Neural progenitor cell (in vitro differentiated cells): ENCODE data around the gene GATD1. TPM values are rescaled to one million over a fixed set of nuclear protein-coding genes. Genes with fewer than 3 reads are reported as not detected.
"Not testable (repeated sequence)": the region's sequence is repeated elsewhere in the genome, so short reads cannot be mapped to it uniquely, and the experiment has no call there.

Source experiments
- DNase-seq: peaks from one replicate; pipeline ENCODE4 v3.0.0-alpha.2; 2016; ENCODE audit warnings: low spot score
- H2AFZ ChIP-seq: fragments of 200-600 bp; sonication (generic); replicated peaks from 2 replicates; pipeline ENCODE4 v1.6.1; 2016; ENCODE audit warnings: antibody characterized with exemption
- H3F3A ChIP-seq: fragments of 200-600 bp; sonication (generic); 2 replicates; pipeline ENCODE4 v1.6.1; 2016; ENCODE audit warnings: antibody characterized with exemption, low read depth
- H3K27ac ChIP-seq: fragments of 200-600 bp; sonication (generic); 2 replicates; pipeline ENCODE4 v1.5.1; 2016; ENCODE audit warnings: mild to moderate bottlenecking
- H3K27me3 ChIP-seq: fragments of 200-600 bp; sonication (generic); 2 replicates; pipeline ENCODE4 v1.6.1; 2016; ENCODE audit warnings: mild to moderate bottlenecking, moderate library complexity
- H3K36me3 ChIP-seq: fragments of 200-600 bp; sonication (generic); 2 replicates; pipeline ENCODE4 v1.5.1; 2016
- H3K4me1 ChIP-seq: fragments of 200-600 bp; sonication (generic); 2 replicates; pipeline ENCODE4 v1.6.1; 2016; ENCODE audit warnings: mixed run types
- H3K4me2 ChIP-seq: fragments of 200-600 bp; sonication (generic); 2 replicates; pipeline ENCODE4 v1.6.1; 2016
- H3K4me3 ChIP-seq: fragments of 200-600 bp; sonication (generic); 2 replicates; pipeline ENCODE4 v1.5.1; 2016
- H3K79me2 ChIP-seq: fragments of 200-600 bp; sonication (generic); 2 replicates; pipeline ENCODE4 v1.6.1; 2016; ENCODE audit warnings: low read depth
- H3K9ac ChIP-seq: fragments of 200-600 bp; sonication (generic); 2 replicates; pipeline ENCODE4 v1.6.1; 2016
- H3K9me3 ChIP-seq: fragments of 200-600 bp; sonication (generic); 2 replicates; pipeline ENCODE4 v1.5.1; 2016; ENCODE audit warnings: low read depth
- H4K20me1 ChIP-seq: fragments of 200-600 bp; sonication (generic); 2 replicates; pipeline ENCODE4 v1.6.1; 2016; ENCODE audit warnings: low read depth
- H3K27ac Mint-ChIP-seq: 3 replicates; pipeline ENCODE4 v1.8.0; 2021; ENCODE audit warnings: mixed read lengths
- H3K27me3 Mint-ChIP-seq: 2 replicates; pipeline ENCODE4 v1.8.0; 2022; ENCODE audit warnings: low read depth, mild to moderate bottlenecking, inconsistent platforms, moderate library complexity, mixed read lengths; ENCODE audit not compliant: insufficient read depth
- H3K36me3 Mint-ChIP-seq: 3 replicates; pipeline ENCODE4 v1.8.0; 2021; ENCODE audit warnings: mixed read lengths
- H3K4me1 Mint-ChIP-seq: 3 replicates; pipeline ENCODE4 v1.8.0; 2021; ENCODE audit warnings: mixed read lengths
- H3K4me3 Mint-ChIP-seq: 3 replicates; pipeline ENCODE4 v1.8.0; 2021; ENCODE audit warnings: mild to moderate bottlenecking, moderate library complexity, mixed read lengths
- H3K9me3 Mint-ChIP-seq: 3 replicates; pipeline ENCODE4 v1.8.0; 2020; ENCODE audit warnings: mixed read lengths
- CTCF ChIP-seq: fragments of 200-600 bp; sonication (generic); IDR thresholded peaks from 2 replicates; pipeline ENCODE4 v1.5.1; 2017; ENCODE audit warnings: antibody characterized with exemption, mild to moderate bottlenecking
- EZH2 ChIP-seq: fragments of 200-600 bp; sonication (generic); IDR thresholded peaks from 2 replicates; pipeline ENCODE4 v1.6.1; 2017; ENCODE audit warnings: antibody characterized with exemption, mild to moderate bottlenecking, moderate library complexity
- EZH2phosphoT487 ChIP-seq: fragments of 200-600 bp; sonication (generic); IDR thresholded peaks from 2 replicates; pipeline ENCODE4 v1.6.1; 2017; ENCODE audit warnings: antibody characterized with exemption
- total RNA-seq: library from RNA; depleted of rRNA; stranded (reverse); fragments of >200 nt; gene quantifications from 2 replicates; pipeline ENCODE4 v1.2.3, GENCODE V29; 2015; ENCODE audit warnings: low replicate concordance

Gene GATD1
- total RNA-seq, 1 donor from 2014 or later = 24.1 TPM

- Histone ChIP-seq H3K4me2 (no peak overlapping the region), H3K27me3 (no peaks in the 10 kb centered on the region), H3K4me3 (no peak overlapping the region), H3K36me3 (no peaks in the 10 kb centered on the region), H3K9me3 (no peaks in the 10 kb centered on the region), H3K9ac (no peak overlapping the region), H3K79me2 (peaks cover 30% of the 10 kb centered on the region), H3K27ac (no peak overlapping the region), H2AFZ (no peak overlapping the region), H3K4me1 (peaks cover 11% of the 10 kb centered on the region), H3F3A (peaks cover 25% of the 10 kb centered on the region), H4K20me1 (peaks cover 14% of the 10 kb centered on the region)
- TF ChIP-seq CTCF (no peak), EZH2phosphoT487 (no peak), EZH2 (no peak)
- peaks cover 16% of the 10 kb centered on the region for H3K4me1 Mint-ChIP-seq
- no peaks in the 10 kb centered on the region for H3K36me3 Mint-ChIP-seq
- peaks cover 3% of the 10 kb centered on the region for H3K27me3 Mint-ChIP-seq
- peak overlapping the region; percentile 50 for H3K4me3 Mint-ChIP-seq
- no peak overlapping the region for H3K27ac Mint-ChIP-seq
- no peaks in the 10 kb centered on the region for H3K9me3 Mint-ChIP-seq
- no peak for DNase-seq
These were observed 31.9 kb downstream of the GATD1 start for GRCh38 chr11:745428-745827.

DNA sequence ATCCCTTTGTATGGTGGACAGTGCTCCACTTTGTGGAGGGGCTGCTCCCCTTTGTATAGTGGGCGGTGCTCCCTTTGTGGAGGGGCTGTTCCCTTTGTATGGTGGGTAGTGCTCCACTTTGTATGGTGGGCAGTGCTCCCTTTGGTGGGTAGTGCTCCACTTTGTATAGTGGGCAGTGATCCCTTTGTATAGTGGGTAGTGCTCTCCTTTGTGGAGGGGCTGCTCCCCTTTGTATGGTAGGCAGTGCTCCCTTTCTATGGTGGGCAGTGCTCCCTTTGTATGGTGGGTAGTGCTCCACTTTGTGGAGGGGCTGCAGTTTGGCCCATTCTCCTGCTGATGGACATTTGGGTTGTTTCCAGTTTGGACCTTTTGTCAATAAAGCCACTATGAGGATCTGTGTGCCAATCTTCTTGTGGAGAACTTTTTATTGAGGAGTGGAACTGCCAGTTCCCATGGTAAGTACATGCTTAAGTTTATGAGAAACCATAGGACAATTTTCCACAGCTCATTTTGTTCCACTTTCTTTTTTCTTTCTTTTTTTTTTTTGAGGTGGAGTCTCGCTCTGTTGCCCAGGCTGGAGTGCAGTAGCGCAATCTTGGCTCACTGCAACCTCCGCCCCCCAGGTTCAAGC lies 34.6 kb downstream of the GATD1 start:
- Histone ChIP-seq H3F3A (peaks cover 30% of the 10 kb centered on the region), H3K9me3 (no peaks in the 10 kb centered on the region), H3K9ac (no peak overlapping the region), H3K36me3 (no peaks in the 10 kb centered on the region), H4K20me1 (no peaks in the 10 kb centered on the region), H3K79me2 (peaks cover 3% of the 10 kb centered on the region), H3K4me2 (no peak overlapping the region), H3K4me3 (no peak overlapping the region), H3K4me1 (no peaks in the 10 kb centered on the region), H3K27ac (no peak overlapping the region), H3K27me3 (no peaks in the 10 kb centered on the region), H2AFZ (no peak overlapping the region)
- Mint-ChIP-seq H3K4me3 (no peak overlapping the region), H3K9me3 (no peaks in the 10 kb centered on the region), H3K36me3 (no peaks in the 10 kb centered on the region), H3K27ac (no peak overlapping the region), H3K27me3 (peaks cover 6% of the 10 kb centered on the region), H3K4me1 (peaks cover 15% of the 10 kb centered on the region)
- no peak for DNase-seq
- no peak for TF ChIP-seq EZH2phosphoT487
- TF ChIP-seq EZH2 = no peak
- TF ChIP-seq CTCF = no peak

- no peaks in the 10 kb centered on the region for H3K4me1 ChIP-seq
- H3K79me2 ChIP-seq = no peaks in the 10 kb centered on the region
- H3K4me2 ChIP-seq = no peak overlapping the region
- no peaks in the 10 kb centered on the region for H3K36me3 Mint-ChIP-seq
- no peak overlapping the region for H3K9ac ChIP-seq
- H4K20me1 ChIP-seq = no peaks in the 10 kb centered on the region
- no peaks in the 10 kb centered on the region for H3K27me3 ChIP-seq
- no peak overlapping the region for H2AFZ ChIP-seq
- no peaks in the 10 kb centered on the region for H3K9me3 ChIP-seq
- peaks cover 30% of the 10 kb centered on the region for H3F3A ChIP-seq
- no peaks in the 10 kb centered on the region for H3K9me3 Mint-ChIP-seq
- no peak overlapping the region for H3K4me3 Mint-ChIP-seq
- H3K4me1 Mint-ChIP-seq = peaks cover 20% of the 10 kb centered on the region
- no peak overlapping the region for H3K4me3 ChIP-seq
- no peak for DNase-seq
- TF ChIP-seq CTCF (no peak), EZH2phosphoT487 (no peak), EZH2 (no peak)
- H3K36me3 ChIP-seq = no peaks in the 10 kb centered on the region
- H3K27me3 Mint-ChIP-seq = peaks cover 6% of the 10 kb centered on the region
- H3K27ac Mint-ChIP-seq = no peak overlapping the region
- H3K27ac ChIP-seq = no peak overlapping the region
These were observed 35.1 kb downstream of the GATD1 start for GRCh38 chr11:742156-742546.

GRCh38 chr11:737899-738298 lies 39.4 kb downstream of the GATD1 start:
- Mint-ChIP-seq H3K27ac (peak overlapping the region; percentile 46), H3K27me3 (peaks cover 18% of the 10 kb centered on the region), H3K4me1 (peaks cover 21% of the 10 kb centered on the region), H3K9me3 (peaks cover 13% of the 10 kb centered on the region), H3K4me3 (peak overlapping the region; percentile 72)
- H3K9ac ChIP-seq, H3K4me1 ChIP-seq, H3K9me3 ChIP-seq, H3K4me2 ChIP-seq, H2AFZ ChIP-seq, H3K4me3 ChIP-seq, H3K36me3 Mint-ChIP-seq, DNase-seq, H4K20me1 ChIP-seq, H3K27ac ChIP-seq, H3F3A ChIP-seq, H3K27me3 ChIP-seq, H3K36me3 ChIP-seq, H3K79me2 ChIP-seq: not testable (repeated sequence)
